Progenitor cell of endocrine pancreas (in vitro differentiated cells): ENCODE data around the gene MIA. TPM values are rescaled to one million over a fixed set of nuclear protein-coding genes. Genes with fewer than 3 reads are reported as not detected.
A peak's percentile ranks its signal among the peaks of the same experiment; 100 is the strongest.
"Not testable (repeated sequence)": the region's sequence is repeated elsewhere in the genome, so short reads cannot be mapped to it uniquely, and the experiment has no call there.

Experiments
- DNase-seq: peaks from one replicate; pipeline ENCODE4 v3.0.0; 2021; ENCODE audit warnings: low spot score; ENCODE audit not compliant: unreplicated experiment
- H3K27ac Mint-ChIP-seq: 2 replicates; pipeline ENCODE4 v1.8.0; 2021; ENCODE audit warnings: mild to moderate bottlenecking, moderate library complexity, mixed read lengths
- H3K27me3 Mint-ChIP-seq: 2 replicates; pipeline ENCODE4 v1.8.0; 2021; ENCODE audit warnings: mixed read lengths
- H3K36me3 Mint-ChIP-seq: 2 replicates; pipeline ENCODE4 v1.8.0; 2022; ENCODE audit warnings: mixed read lengths; ENCODE audit not compliant: insufficient read depth
- H3K4me1 Mint-ChIP-seq: 2 replicates; pipeline ENCODE4 v1.8.0; 2021; ENCODE audit warnings: low read depth, mixed read lengths
- H3K4me3 Mint-ChIP-seq: 2 replicates; pipeline ENCODE4 v1.8.0; 2021; ENCODE audit warnings: low read depth, mild to moderate bottlenecking, moderate library complexity, mixed read lengths
- H3K9me3 Mint-ChIP-seq: 2 replicates; pipeline ENCODE4 v1.8.0; 2021; ENCODE audit warnings: low read depth, mixed read lengths
- CTCF ChIP-seq: fragments of 200-600 bp; sonication (generic); IDR thresholded peaks from one replicate; pipeline ENCODE4 v1.5.0; 2021; ENCODE audit warnings: antibody characterized with exemption, mild to moderate bottlenecking; ENCODE audit not compliant: unreplicated experiment
- total RNA-seq: library from RNA; stranded (reverse); gene quantifications from 2 replicates; pipeline ENCODE4 v1.2.1, GENCODE V29; 2021

Gene MIA
- total RNA-seq, 1 donor from 2014 or later: 8.5 TPM

- DNase-seq: no peak
- Mint-ChIP-seq H3K9me3 (no peaks in the 10 kb centered on the region), H3K4me3 (no peak overlapping the region), H3K27me3 (no peaks in the 10 kb centered on the region), H3K27ac (peak overlapping the region; percentile 87), H3K36me3 (peaks cover 35% of the 10 kb centered on the region), H3K4me1 (no peaks in the 10 kb centered on the region)
- no peak for TF ChIP-seq CTCF
Measured at GRCh38 chr19:40763963-40764362, 11.4 kb upstream of the MIA start.

- DNase-seq, H3K9me3 Mint-ChIP-seq, H3K4me1 Mint-ChIP-seq, H3K4me3 Mint-ChIP-seq, H3K27ac Mint-ChIP-seq, H3K27me3 Mint-ChIP-seq: not testable (repeated sequence)
- H3K36me3 Mint-ChIP-seq: peaks cover 34% of the 10 kb centered on the region
Measured at GRCh38 chr19:40766385-40766784, 8.9 kb upstream of the MIA start.

- no peak for TF ChIP-seq CTCF
- H3K4me3 Mint-ChIP-seq: no peak overlapping the region
- H3K9me3 Mint-ChIP-seq: peaks cover 4% of the 10 kb centered on the region
- peaks cover 29% of the 10 kb centered on the region for H3K36me3 Mint-ChIP-seq
- no peaks in the 10 kb centered on the region for H3K27me3 Mint-ChIP-seq
- H3K4me1 Mint-ChIP-seq: no peaks in the 10 kb centered on the region
- no peak overlapping the region for H3K27ac Mint-ChIP-seq
- DNase-seq: no peak
Measured at GRCh38 chr19:40768869-40769268, 6.5 kb upstream of the MIA start.

- H3K27ac Mint-ChIP-seq, H3K27me3 Mint-ChIP-seq, H3K4me3 Mint-ChIP-seq, H3K4me1 Mint-ChIP-seq, H3K9me3 Mint-ChIP-seq, DNase-seq: not testable (repeated sequence)
- H3K36me3 Mint-ChIP-seq: peaks cover 15% of the 10 kb centered on the region
Measured at GRCh38 chr19:40771101-40771862, 4.0 kb upstream of the MIA start.

- peaks cover 8% of the 10 kb centered on the region for H3K36me3 Mint-ChIP-seq
- peak overlapping the region; percentile 78 for H3K27ac Mint-ChIP-seq
- peaks cover 4% of the 10 kb centered on the region for H3K9me3 Mint-ChIP-seq
- H3K4me3 Mint-ChIP-seq: no peak overlapping the region
- DNase-seq: no peak
- H3K27me3 Mint-ChIP-seq: no peaks in the 10 kb centered on the region
- peaks cover 10% of the 10 kb centered on the region for H3K4me1 Mint-ChIP-seq
- TF ChIP-seq CTCF: no peak
Measured at GRCh38 chr19:40775632-40776022, 306 bp downstream of the MIA start.

- TF ChIP-seq CTCF: no peak
- Mint-ChIP-seq H3K27me3 (no peaks in the 10 kb centered on the region), H3K4me1 (peaks cover 10% of the 10 kb centered on the region), H3K36me3 (peaks cover 4% of the 10 kb centered on the region), H3K9me3 (no peaks in the 10 kb centered on the region), H3K4me3 (no peak overlapping the region), H3K27ac (no peak overlapping the region)
- no peak for DNase-seq
Measured at GRCh38 chr19:40776364-40776763, 1.0 kb downstream of the MIA start.
